Dedifferentiated amniotic fluid mesenchymal stem cell (primary cell): Measurements from ENCODE around the gene CLCN3.
"Not testable (repeated sequence)": the region's sequence is repeated elsewhere in the genome, so short reads cannot be mapped to it uniquely, and the experiment has no call there.

Experiments used
- DNase-seq: peaks from one replicate; pipeline ENCODE4 v3.0.0-alpha.2; 2016; ENCODE audit errors: extremely low spot score

CLCN3 gene

DNA sequence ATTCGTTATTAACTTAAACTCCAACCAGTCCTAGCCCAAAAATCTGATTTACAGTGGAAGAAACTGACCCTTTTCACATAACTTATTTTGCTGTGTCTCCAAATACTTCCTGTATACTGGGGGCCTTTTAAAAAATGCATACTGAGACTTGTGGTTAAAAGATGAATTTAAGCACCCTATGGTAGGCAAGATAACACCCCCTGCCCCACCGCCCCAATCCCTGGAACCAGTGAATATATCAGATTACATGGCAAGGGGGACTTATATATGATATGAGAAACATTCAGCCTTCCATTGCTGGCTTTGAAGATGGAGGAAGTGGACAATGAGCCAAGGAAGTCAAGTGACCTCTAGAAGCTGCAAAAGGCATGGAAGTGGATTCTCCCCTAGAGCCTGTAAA lies 3.1 kb upstream of the CLCN3 start:
- DNase-seq = no peak

DNA sequence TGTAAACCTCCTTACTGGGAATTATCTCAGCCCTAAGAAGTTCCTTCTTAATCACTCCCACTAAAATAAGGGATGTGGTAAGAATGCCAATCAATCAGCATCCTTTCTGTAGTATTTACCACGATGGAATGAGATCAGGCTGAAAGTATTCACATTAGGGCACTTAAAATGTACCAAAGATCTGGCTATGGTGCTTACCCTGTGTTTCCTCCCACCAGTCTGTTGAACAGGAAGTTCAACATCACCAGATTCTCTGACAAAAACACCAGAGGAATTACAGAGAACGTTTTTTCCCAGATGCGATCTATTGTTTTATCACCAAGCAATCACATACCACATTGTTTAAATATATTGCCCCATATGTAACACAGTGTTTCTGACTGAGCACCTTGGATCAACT lies 2.1 kb upstream of the CLCN3 start:
- DNase-seq = no peak

DNA sequence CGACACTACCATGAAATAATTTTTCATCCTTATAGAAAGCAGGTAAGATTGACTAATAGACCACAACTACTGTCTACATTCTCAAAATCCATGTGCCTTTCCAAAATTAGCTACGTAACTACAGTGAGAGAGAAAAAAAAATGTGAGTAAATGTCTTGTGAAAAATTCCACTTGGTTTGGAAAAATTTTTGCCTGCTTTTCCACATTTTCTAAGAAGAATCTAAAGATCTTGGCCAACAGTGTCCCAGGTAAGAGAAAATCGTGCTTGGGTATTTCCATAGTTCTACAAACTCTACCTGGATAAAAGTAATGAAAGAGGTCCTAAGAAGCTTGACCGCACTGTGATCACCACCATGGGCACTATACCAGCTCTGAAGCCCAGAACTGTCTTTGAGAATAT lies 1.4 kb upstream of the CLCN3 start:
- no peak for DNase-seq

DNA sequence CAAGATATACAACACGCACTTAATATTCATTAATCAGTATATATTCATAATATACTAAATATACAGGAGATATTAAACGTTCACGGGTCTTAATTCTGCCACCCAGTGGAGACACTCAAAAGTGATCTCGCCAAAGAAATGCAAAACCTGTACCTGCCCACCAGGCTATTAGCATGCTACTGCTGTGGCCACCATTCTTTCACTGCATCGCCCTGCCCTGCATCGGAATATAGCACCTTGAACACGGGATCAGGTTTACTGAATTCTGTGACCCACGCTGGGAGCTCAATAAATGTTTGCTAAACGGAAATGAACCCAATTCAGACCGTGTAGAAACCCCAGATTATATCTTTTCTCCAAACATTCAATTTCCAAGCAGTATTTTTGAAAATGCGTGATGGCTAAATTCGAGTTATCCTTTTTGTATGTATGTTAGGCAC lies 840 bp upstream of the CLCN3 start:
- DNase-seq = peak; percentile 40

DNA sequence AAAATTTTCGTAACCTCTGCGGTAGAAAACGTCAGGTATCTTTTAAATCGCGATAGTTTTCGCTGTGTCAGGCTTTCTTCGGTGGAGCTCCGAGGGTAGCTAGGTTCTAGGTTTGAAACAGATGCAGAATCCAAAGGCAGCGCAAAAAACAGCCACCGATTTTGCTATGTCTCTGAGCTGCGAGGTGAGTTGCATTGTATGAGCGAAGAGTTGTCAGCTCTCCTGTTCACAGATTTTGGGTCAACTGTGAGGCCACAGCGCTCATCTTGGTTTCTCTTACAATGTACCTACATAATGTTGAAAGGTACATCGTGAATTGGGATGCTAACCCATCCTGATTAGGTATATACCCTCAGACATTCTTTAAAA lies 486 bp downstream of the CLCN3 start:
- DNase-seq = no peak

DNA sequence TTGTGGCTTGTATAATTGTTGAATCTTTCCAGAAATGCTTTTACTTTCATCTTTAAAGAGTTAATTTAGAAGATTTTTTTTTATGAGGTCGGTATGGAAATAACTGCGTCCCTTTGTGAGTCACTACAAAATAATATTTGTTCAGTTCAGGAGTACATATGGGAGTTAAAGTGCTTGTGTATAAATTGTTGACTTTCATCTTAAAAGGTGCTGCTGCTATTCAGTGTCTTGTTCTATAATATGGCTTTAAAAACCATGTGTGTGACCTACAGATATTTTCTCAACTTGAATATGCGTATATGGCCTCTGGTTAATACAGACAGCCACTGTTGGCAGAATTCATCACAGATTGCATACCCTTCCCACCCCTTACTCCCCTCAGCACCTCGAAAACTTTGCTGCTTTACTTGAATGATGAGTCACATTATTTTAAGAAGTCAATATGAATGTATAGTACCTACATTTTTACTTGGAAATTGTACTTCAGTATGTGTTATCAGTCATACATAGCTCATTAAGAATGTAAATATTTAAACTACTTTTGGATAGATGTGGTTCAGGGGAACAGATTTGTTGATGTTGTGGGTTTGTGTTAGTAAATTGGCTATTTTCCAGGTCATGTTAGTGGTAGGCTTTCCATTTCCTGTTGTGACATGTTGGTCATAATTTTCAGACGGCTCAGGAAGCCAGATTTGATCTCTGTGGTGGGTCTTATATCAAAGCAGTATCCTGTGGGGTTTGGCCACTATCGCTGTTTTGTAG lies 1.5 kb downstream of the CLCN3 start:
- no peak for DNase-seq

DNA sequence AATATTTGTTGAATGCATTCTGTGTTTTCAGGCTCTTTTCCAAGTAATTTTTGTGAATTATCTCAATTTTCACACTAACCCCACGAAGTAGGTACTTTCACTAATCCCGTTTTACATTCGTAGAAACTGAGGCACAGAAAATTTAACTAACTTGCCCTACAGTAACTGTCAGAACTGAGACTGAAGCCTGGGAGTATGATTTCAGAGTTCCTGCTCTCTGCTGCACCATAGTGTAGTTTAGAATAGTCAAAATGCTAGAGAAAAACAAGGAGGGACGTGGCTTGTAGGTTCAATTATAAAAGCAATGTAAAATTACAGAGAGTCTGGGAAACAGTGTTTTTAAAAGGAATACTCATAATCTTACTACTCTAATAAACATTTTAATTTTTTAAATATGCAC lies 2.2 kb downstream of the CLCN3 start:
- DNase-seq = no peak

DNA sequence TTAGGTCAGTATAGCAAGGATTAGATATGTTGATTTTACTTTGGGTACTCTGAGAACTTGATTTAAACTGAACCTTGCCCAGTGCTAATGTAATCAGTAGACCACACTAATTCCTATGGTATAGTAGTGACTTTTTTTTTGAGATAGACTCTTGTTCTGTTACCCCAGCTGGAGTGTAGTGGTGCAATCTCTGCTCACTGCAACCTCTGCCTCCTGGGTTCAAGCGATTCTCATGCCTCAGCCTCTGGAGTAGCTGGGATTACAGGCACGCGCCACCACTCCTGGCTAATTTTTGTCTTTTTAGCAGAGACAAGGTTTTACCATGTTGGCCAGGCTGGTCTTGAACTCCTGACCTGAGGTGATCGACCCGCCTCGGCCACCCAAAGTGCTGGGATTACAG lies 3.6 kb downstream of the CLCN3 start:
- not testable (repeated sequence) for DNase-seq

DNA sequence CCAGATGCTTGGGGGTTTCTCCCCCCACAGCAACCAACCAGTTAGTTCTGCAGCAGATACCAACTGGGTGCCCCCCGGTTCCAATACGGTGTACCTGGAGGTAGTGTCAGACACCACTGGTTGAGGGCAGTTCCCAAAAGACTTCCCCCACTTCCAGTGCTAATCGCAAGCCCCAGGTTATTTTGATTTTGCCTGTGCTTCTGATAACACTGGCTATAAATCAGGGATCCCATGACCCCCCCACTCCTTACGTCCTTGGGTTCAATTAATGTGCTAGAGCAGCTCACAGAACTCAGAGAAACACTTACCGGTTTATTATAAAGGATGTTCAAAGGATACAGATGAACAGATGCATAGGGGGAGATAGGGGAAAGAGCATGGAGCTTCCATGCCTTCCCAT lies 5.5 kb downstream of the CLCN3 start:
- no peak for DNase-seq

DNA sequence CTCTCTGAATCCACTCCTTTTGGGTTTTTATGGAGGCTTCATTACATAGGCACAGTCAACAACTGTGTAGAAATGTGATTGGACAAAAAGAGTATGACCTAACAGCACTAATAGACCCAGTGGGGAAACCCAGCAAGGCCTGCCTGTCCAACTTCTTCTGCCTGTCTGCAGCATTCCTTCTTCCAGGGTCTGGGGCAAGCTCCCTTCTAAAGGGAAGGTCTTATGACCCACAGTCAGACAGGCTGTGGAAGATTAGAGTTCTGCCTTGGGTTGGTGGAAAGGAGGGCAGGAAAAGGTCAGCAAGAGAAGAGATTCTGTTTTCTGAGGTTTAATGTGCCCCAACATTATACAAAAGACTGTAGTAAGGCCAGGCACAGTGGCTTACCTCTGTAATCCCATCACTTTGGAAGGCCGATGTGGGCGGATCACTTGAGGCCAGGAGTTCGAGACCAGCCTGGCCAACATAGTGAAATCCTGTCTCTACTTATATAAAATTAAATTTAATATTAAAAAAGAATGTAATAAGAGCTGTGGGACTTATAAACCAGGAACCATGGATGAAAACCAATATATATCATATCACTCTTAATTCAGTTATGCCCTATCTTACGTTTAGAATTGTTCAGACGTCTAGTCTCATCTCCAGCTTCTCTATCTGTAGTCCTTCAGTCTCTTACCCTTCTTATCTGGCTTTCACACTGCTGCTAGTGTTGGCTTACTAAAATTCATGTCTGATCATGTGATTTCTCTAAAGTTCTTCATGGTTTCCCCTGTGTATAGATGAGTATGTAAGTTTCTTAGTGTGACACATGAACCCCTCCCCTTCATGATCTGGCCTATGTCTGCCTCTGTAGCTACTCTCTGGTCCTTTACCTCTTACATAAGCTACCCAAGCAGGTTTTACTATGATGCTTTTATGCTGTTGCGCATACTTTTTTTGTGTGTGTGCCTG lies 6.2 kb downstream of the CLCN3 start:
- DNase-seq = no peak

DNA sequence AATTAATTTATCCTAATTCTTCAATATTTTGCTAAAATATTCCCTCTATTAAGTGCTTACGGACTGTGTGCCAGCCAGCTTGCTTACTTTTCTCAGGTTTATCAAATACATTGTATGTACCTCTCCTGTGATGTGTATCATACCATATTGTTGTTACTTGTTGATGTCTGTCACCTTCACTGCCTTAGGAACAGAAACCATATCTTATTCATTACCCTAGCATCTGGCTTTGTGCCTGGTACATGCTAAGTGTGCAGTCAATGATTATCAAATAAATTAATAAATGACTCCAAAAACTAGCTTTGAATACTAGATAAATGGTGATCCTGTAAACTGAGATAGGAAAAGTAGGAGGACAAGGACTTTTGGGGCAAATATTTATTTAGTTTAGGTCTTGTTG lies 6.9 kb downstream of the CLCN3 start:
- DNase-seq = no peak

DNA sequence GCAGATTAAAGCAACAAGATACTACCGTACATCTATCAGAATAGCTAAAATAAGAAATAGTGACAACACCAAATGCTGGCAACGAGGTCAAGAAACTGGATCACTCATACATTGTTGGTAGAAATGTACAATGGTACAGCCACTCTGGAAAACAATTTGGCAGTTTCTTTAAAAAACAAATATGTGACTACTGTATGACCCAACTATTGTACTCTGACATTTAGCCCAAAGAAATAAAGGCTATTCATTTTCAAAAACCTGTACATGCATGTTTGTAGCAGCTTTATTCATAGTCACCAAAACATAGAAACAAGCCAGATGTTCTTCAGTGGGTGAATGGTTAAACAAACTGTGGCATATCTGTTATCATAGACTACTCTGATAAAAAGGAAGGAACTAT lies 8.2 kb downstream of the CLCN3 start:
- no peak for DNase-seq

DNA sequence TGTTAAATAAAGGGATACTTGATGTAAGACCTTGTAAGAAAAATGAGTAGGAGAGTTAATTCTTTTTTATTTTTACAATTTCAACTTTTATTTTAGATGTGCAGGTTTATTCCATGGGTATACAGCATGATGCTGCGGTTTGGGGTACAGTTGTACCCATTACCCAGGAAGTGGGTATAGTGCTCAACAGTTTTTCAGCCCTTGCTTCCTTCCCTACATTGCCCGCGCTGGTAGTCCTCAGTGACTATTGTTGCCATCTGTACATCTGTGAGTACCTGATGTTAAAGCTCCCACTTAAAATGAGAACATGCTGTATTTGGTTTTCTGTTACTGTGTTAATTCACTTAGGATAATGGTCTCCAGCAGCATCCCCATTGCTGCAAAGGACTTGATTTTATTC lies 9.7 kb downstream of the CLCN3 start:
- DNase-seq = no peak

DNA sequence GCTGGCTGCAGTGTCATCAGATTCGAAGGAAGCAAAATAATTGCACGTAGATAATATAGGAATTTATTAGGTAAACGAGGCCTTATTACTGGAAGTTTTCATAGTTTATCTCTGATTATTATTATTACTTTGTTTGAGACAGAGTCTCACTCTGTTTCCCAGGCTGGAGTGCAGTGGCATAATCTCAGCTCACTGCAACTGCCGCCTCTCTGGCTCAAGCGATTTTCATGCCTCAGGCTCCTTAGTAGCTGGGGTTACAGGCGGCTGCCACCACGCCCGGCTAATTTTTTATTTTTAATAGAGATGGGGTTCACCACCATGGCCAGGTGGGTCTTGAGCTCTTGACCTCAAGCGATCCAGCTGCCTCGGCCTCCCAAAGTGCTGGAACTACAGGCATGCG lies 12.5 kb downstream of the CLCN3 start:
- DNase-seq = no peak

DNA sequence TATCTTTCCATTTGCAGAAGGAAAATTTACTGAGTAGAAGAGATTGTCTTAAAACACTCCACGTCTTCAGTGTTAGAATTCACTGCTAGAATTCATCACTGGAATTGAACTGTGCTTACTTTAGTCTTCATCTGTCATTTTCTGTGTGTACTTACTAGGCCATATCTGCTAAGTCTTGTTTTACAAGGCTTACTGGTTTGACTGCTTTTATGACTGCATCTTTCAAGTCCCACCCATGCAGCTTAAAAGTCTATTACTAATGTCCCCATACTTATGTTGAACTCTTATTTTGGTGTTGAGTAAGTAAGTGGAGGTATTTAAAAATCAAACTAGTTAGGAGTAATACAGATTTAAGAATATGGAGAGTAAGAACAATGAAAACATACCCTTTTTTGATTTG lies 14.6 kb downstream of the CLCN3 start:
- no peak for DNase-seq

DNA sequence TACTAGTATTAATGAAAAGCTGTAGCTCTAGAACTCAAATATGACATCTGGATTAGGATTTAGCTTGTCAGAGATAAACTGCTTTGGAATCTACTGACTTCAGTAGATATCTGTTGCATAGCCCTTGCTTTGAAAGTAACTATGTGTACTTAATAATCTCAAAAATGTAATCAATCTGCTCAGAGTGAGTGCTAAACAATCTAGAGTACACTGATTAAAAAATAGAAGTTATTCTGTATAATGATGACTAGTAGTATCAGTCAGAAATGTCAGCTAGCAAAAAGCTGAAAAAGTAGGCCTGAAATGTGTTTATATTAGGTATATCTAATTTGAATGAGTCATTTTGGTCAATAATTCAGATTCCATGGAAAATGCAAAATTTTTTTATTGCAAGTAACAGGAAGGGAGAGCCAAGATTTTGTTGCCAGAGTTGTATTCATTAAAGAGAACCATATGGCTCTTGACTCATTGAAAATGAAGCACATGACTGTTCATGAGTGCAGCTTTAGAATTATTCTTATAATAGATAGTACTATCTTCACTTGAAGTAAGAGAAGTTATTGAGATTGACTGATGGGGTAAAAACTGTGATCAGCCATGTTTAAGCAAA lies 20.0 kb downstream of the CLCN3 start:
- peak; percentile 92 for DNase-seq

DNA sequence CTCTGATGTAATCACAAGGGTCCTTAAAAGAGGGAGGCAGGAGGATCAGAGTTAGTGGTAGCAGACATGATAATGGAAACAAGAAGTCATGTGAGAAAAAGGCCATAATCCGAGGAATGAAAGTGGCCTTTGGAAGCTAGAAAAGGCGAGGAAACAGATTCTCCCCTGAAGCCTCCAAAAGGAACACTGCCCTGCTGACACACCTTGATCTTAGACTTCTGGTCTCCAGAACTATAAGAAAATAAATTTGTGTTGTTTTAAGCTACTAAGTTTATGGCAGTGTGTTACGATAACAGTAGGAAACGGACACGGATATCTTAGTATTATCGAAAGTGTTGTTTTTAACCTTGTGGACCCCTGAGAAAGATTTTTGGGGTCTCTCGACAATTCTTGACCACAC lies 24.4 kb downstream of the CLCN3 start:
- DNase-seq = no peak

DNA sequence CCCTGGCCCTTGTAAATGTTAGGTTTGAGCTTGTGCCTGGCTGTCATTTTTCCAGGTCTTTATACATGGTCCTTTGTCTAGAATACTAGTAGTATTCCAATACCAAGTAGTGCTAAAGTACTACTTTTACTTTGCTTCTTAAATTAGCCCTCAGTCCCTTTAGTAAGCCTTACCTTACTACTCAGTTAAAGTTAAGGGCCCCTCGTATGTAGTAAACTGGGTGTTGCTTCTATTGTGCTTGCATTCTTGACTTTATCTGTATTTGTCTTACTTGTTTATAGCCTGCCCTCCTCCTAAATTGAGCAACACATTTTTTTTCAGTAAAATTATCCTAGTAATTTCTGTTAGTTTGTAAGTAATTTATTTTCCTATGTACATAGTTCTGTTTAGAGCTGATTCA lies 25.2 kb downstream of the CLCN3 start:
- DNase-seq = no peak

DNA sequence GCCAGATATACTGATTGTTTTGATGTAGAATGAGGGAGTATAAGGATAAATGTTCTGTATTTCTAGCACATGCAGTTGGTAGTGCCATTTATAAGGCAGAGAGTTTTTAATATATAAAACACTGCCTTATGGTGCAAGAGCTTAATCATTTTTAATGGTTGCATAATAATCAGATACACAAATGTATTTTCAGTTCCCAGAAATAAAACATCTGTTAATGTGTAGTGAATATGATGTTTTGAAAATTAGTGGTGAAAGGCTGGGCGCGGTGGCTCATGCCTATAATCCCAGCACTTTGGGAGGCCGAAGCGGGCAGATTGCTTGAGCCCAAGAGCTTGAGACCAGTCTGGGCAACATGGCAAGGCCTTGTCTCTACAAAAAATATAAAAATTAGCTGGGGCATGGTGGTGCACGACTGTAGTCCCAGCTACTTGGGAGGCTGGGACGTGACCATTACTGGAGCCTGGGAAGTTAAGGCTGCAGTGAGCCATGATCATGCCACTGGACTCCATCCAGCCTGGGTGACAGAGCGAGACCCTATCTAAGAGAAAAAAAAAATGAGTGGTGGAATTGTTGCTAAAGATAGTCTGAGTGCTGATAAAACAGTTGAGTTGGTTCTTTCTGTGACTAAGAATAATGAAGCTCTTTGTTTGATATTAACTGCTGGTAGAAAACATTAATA lies 29.3 kb downstream of the CLCN3 start:
- no peak for DNase-seq

DNA sequence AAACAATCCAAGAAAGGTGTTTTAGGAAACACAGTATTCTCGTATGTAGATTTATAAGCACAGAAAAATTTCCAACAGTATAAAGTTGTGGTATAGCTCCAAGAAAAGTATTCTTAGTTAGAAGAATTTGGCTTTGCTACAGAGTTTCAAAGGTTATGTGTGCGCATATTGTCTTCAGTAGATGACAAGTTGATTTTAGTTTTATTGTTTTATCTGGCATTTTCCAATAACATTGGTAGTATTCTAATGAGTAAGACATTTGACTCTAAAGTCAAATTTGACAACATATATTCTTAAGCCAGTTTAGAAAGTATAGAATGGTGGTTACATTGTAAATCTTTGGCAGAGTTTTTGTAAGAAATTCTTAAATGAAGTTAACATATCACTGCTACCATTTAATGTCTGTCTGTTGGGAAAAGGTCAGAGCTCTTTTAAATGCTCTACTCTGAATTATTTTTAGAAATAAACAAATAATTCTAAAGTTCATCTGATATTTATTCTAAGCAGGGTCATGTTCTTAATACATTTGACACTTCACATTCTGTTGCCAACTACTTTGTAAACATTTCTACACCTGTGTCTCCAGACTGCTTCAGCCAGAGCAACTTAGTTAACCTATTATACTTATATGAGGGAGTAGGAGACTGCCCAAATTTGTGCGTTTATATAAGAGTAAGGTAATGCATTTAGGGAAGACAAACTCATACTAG lies 30.0 kb downstream of the CLCN3 start:
- DNase-seq = no peak

DNA sequence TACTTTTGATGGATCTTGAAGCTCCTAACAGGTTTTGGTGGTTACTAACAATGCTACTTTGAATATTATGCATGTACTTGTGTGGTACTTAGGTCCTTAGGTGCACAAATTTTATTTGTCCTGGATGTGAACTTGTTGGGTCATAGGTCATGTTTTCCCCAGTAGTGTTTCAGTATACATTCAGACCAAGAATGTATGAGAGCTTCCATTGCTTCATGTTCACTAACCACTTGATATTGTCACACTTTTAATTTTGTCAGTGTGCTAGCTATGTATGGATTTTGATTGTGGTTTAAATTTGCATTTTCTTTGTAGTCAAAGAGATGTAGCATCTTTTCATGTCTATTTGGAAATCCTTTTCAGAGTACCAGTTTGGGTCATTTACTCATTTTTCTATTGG lies 32.2 kb downstream of the CLCN3 start:
- DNase-seq = no peak

DNA sequence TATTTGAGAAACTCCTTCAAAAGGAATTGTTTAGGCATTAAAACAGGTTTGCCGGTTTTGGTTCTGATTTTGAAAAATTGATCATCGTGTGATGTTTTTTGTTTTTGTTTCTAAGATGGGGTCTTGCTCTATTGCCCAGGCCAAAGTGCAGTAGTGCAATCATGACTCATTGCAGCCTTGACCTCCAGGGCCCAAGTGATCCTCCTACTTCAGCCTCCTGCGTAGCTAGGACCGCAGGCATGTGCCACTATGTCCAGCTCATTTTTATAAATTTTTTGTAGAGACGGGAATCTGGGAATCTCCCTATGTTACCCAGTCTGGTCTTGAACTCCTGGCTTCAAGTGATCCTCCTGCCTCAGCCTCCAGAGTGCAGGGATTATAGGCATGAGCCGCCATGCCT lies 35.0 kb downstream of the CLCN3 start:
- no peak for DNase-seq
